H1 (cell line): ENCODE measurements around the gene PRDM1. TPM values are rescaled to one million over a fixed set of nuclear protein-coding genes. Genes with fewer than 3 reads are reported as not detected.

Experiments
- BRCA1 ChIP-seq: IDR thresholded peaks from 2 replicates; pipeline ENCODE4 v1.6.1; 2012; ENCODE audit warnings: low read depth, low read length, improper control_type of control experiment
- RFX5 ChIP-seq: IDR thresholded peaks from 2 replicates; pipeline ENCODE4 v1.6.1; 2011; ENCODE audit warnings: low read depth, low read length, improper control_type of control experiment, borderline replicate concordance
- SIX5 ChIP-seq: IDR thresholded peaks from 2 replicates; pipeline ENCODE4 v1.6.1; 2011; ENCODE audit warnings: mild to moderate bottlenecking, low read depth, low read length
- SP1 ChIP-seq: IDR thresholded peaks from 2 replicates; pipeline ENCODE4 v1.6.1; 2011; ENCODE audit warnings: low read depth, low read length
- SP2 ChIP-seq: IDR thresholded peaks from 2 replicates; pipeline ENCODE4 v1.6.1; 2012; ENCODE audit warnings: mild to moderate bottlenecking, low read length, inconsistent platforms
- TEAD4 ChIP-seq: IDR thresholded peaks from 2 replicates; pipeline ENCODE4 v1.6.1; 2012; ENCODE audit warnings: low read depth, low read length, inconsistent platforms, mixed read lengths
- YY1 ChIP-seq: IDR thresholded peaks from 2 replicates; pipeline ENCODE4 v1.6.1; 2011; ENCODE audit warnings: low read depth, mild to moderate bottlenecking, low read length
- polyA plus RNA-seq, 7 experiments: library from polyadenylated mRNA; depleted of rRNA in 3 of 7; stranded (reverse) in 5 of 7; unstranded in 2 of 7; fragments of >200 nt in 5 of 7; fragments of 200-250 nt in 2 of 7; gene quantifications; 1 replicate in 5 of 7; 2 replicates in 1 of 7; 4 replicates in 1 of 7; pipeline versions ENCODE4 v1.2.1 to v1.2.3, GENCODE V29; 2011 to 2013; ENCODE audit warnings: missing spikeins in 2 of 7, mixed read lengths in 2 of 7
- total RNA-seq: library from RNA; stranded (reverse); fragmentation: NEBNext Ultra II Directional; extraction: Animal tissue kit (Norgen Biotek cat#: 25700); gene quantifications from 2 replicates; pipeline ENCODE4 v1.2.1, GENCODE V29; 2021

The PRDM1 gene
- total and polyA plus RNA-seq, 2 of the 8 experiments (the other 6 are each of a cell fraction or from before 2014, with no cell fraction given) = 0.21 to 0.74 TPM

- no peak for TF ChIP-seq BRCA1
- no peak for TF ChIP-seq TEAD4
- no peak for TF ChIP-seq YY1
- TF ChIP-seq SP2 = no peak
- no peak for TF ChIP-seq SIX5
- TF ChIP-seq SP1 = no peak
- TF ChIP-seq RFX5 = no peak
Measured at GRCh38 chr6:106046116-106046853, 39.9 kb upstream of the PRDM1 start (continued).
